Stimulated activated naive CD8-positive, alpha-beta T cell treated with anti-CD3 and anti-CD28 coated beads, Interleukin-15, Interleukin-2, amounts not matched to agents 100 ng/mL and 50 ng/mL, for 24 hours (primary cell): ENCODE results near the gene NFIB.

Experiments used
- H3K27ac Mint-ChIP-seq: one replicate; pipeline ENCODE4 v1.8.0; 2021; ENCODE audit warnings: mild to moderate bottlenecking, mixed read lengths
- H3K27me3 Mint-ChIP-seq: one replicate; pipeline ENCODE4 v1.8.0; 2021; ENCODE audit warnings: mixed read lengths
- H3K36me3 Mint-ChIP-seq: one replicate; pipeline ENCODE4 v1.8.0; 2021; ENCODE audit warnings: low read depth, mixed read lengths
- H3K4me1 Mint-ChIP-seq: one replicate; pipeline ENCODE4 v1.8.0; 2021; ENCODE audit warnings: low read depth, mixed read lengths
- H3K4me3 Mint-ChIP-seq: one replicate; pipeline ENCODE4 v1.8.0; 2021; ENCODE audit warnings: mild to moderate bottlenecking, mixed read lengths
- H3K9me3 Mint-ChIP-seq: one replicate; pipeline ENCODE4 v1.8.0; 2021; ENCODE audit warnings: mixed read lengths

The NFIB gene

DNA sequence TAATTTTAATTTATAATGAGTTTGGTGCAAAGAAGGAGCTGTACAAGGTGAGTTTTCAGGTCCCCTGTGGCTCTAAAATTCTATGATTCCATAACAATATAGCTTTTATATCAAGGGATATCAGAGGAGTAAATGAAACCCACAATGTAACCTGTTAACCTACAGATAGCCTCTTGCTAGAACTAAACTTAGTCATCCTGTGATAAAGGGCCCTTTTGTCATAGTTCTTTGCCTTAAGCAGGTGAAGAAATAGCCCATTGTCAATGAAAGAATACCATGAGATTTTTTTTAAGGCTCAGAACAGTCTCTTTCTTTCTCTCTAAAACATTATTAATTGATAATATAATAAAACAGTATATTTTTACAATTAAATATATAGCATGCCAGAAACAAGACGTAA lies 127.8 kb downstream of the NFIB start:
- Mint-ChIP-seq H3K27ac (no peak overlapping the region), H3K36me3 (no peaks in the 10 kb centered on the region), H3K4me3 (no peak overlapping the region), H3K4me1 (no peaks in the 10 kb centered on the region), H3K27me3 (no peaks in the 10 kb centered on the region), H3K9me3 (no peaks in the 10 kb centered on the region)

DNA sequence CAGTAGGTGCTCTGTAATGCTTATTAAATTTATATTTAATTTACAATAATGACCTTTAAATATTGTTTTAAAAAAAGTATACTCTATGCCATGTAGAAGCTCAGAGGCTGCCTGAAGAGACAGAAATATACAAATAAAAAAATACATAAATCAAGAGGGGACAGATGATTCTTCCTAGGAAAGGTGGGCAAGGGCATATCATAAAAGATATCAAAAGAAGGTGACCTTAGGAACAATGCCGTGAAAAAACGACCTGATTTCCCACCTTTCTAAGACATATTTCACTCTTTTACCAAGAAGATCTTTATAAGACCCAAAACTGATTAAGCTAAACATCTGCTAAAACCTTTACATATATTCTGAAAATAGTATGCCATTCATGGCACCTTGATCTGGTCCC lies 128.9 kb downstream of the NFIB start:
- H3K4me1 Mint-ChIP-seq = no peaks in the 10 kb centered on the region
- no peaks in the 10 kb centered on the region for H3K27me3 Mint-ChIP-seq
- H3K4me3 Mint-ChIP-seq = no peak overlapping the region
- H3K9me3 Mint-ChIP-seq = no peaks in the 10 kb centered on the region
- no peak overlapping the region for H3K27ac Mint-ChIP-seq
- H3K36me3 Mint-ChIP-seq = no peaks in the 10 kb centered on the region

DNA sequence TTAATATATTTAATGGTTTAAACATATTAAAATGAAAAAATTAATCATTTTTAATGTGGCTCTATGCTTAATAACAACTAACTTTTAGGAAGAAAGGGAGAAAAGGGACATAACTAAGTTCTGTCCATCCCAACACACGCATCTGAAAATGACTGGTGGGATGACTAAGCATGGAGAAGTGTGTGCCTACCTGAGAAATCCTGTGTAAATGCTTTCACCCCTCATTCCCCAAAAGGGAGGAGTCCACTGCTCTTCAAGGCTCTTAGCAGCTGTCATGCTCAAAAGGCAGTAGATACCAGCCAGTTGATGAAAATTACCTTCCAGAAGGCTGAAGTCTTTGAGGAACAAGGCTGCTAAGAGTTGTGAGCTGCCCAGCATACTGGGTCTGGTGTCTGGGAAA lies 130.9 kb downstream of the NFIB start:
- Mint-ChIP-seq H3K9me3 (no peaks in the 10 kb centered on the region), H3K4me1 (no peaks in the 10 kb centered on the region), H3K36me3 (no peaks in the 10 kb centered on the region), H3K27me3 (no peaks in the 10 kb centered on the region), H3K27ac (no peak overlapping the region), H3K4me3 (no peak overlapping the region)

DNA sequence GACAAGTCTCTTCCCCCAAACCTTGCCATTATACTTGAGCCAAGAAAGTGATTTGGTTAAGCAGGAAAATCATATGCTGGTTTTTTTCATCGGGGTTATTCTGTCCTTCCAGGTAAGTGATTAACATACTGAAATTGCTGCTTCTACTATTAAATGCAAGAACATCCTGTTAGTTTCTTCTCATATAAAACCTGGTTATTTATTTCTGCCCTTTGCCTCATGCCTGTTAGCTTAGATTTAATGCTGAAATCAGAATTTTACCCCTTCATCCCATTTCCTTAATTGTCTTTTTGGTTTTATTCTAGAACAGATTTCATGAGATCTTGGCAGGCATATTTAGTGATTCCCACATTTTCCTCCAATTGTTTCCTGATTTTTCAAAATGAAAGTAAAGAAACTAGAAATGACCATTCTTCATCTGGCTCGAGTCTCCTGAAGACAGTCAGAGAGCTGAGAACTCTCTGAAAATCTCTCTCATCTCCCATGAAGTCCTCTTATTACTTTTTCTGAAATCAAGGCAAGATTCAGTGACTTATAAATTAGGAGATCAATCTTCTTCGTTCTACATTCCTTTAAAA lies 132.9 kb downstream of the NFIB start:
- Mint-ChIP-seq H3K36me3 (no peaks in the 10 kb centered on the region), H3K9me3 (no peaks in the 10 kb centered on the region), H3K27me3 (no peaks in the 10 kb centered on the region), H3K27ac (no peak overlapping the region), H3K4me3 (no peak overlapping the region), H3K4me1 (no peaks in the 10 kb centered on the region)

DNA sequence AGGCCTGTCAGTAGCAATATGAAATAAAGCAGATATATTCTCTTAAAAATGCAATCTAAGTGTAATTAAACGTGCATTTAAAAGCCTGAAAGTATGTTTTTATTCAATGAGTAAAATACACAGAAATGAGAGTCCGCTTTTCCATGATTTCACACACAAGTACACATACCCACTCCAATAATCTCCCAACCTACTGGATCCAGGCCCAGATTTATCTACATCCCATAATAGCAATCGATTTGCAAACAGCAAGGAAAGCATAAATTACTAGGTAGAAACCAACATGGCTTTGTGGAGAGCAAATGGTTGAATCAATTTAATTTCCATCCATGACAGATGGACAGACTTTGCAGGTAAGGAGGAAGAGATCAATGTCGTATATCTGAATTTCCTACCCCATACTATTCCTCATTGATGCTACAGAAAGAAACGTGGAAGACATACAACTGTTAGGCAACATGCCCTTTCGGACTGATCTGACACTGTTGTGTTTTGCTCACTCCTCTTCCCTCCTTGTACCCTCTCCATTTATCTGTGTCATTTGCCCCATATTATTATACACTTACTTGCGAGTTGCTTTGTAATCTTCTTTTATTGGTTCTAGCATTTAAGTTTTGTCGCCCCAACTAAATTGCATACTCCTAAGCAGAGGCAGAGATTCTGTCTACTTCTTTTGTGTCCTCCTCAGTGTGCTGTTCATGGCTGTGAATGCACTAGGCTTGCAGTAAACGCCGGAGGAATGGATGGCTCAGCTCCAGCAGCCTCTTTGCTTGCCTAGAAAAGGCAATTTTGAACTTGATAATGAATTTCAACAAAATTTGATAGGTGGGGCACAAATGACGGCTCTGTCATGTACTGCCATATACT lies 133.6 kb downstream of the NFIB start:
- no peak overlapping the region for H3K4me3 Mint-ChIP-seq
- no peaks in the 10 kb centered on the region for H3K36me3 Mint-ChIP-seq

DNA sequence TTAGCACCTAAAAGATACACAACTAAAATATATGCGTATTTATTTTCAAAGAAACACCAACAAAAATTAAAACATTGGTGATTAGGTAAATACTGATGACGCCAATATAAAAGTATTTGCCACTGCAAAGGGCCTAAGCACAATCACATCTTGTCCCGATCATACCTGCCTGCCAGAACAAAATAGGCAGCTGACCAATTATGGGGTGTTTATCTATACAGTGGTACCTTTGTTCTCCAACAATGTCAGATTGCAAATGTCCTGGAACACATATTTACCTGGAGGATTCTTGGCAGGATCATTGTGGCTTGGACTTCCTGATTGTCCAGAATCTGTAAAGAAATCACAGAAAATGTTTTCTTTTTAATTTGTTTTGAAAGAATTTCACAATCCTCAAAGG lies 134.5 kb downstream of the NFIB start:
- no peaks in the 10 kb centered on the region for H3K27me3 Mint-ChIP-seq
- no peaks in the 10 kb centered on the region for H3K4me1 Mint-ChIP-seq
- no peaks in the 10 kb centered on the region for H3K36me3 Mint-ChIP-seq
- no peaks in the 10 kb centered on the region for H3K9me3 Mint-ChIP-seq
- no peak overlapping the region for H3K4me3 Mint-ChIP-seq
- H3K27ac Mint-ChIP-seq = no peak overlapping the region

More for the DNA sequence above, 133.6 kb downstream of the NFIB start:
- H3K27ac Mint-ChIP-seq = no peak overlapping the region
- H3K27me3 Mint-ChIP-seq = no peaks in the 10 kb centered on the region
- H3K4me1 Mint-ChIP-seq = no peaks in the 10 kb centered on the region
- H3K9me3 Mint-ChIP-seq = no peaks in the 10 kb centered on the region

DNA sequence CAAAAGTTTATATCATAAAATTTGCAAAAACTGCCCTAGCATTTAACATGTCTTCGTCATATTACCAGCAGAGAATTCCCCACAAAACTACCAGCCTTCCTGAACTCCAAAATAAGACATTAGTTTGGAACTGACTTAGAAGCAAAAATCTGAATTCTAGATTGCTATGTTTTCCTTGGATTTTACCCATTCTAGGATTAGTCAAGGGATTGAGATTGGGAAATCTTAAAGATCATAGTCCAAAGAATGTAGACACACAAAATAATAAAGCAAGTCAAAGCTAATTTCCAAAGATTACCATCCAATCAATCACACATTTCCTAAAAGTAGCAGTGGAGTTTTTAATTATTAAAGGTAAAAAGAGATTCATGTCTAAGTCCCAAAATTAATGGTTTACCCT lies 138.2 kb downstream of the NFIB start:
- H3K36me3 Mint-ChIP-seq = no peaks in the 10 kb centered on the region
- no peak overlapping the region for H3K27ac Mint-ChIP-seq
- H3K4me1 Mint-ChIP-seq = no peaks in the 10 kb centered on the region
- no peaks in the 10 kb centered on the region for H3K9me3 Mint-ChIP-seq
- H3K4me3 Mint-ChIP-seq = no peak overlapping the region
- H3K27me3 Mint-ChIP-seq = no peaks in the 10 kb centered on the region

DNA sequence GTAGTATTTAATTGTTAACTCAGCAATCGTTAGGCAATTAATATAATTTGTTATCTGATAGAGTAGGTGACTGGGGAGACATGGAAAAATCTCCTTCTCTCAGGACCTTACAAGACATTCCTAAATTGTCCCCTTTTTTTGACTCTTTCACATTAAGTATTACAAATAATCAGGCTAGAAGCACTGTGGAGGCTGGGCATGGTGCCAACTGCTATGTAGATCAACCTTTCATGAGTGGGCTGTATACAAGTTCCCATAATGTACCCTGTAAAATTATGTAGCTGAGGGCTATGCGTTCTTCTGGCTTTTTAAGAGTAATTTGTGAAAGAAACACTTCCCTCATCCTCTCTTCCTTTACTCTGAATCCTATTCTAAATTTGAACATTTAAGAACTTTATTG lies 140.2 kb downstream of the NFIB start:
- no peaks in the 10 kb centered on the region for H3K9me3 Mint-ChIP-seq
- H3K4me3 Mint-ChIP-seq = no peak overlapping the region
- H3K36me3 Mint-ChIP-seq = no peaks in the 10 kb centered on the region
- H3K4me1 Mint-ChIP-seq = no peaks in the 10 kb centered on the region
- H3K27ac Mint-ChIP-seq = no peak overlapping the region
- no peaks in the 10 kb centered on the region for H3K27me3 Mint-ChIP-seq

DNA sequence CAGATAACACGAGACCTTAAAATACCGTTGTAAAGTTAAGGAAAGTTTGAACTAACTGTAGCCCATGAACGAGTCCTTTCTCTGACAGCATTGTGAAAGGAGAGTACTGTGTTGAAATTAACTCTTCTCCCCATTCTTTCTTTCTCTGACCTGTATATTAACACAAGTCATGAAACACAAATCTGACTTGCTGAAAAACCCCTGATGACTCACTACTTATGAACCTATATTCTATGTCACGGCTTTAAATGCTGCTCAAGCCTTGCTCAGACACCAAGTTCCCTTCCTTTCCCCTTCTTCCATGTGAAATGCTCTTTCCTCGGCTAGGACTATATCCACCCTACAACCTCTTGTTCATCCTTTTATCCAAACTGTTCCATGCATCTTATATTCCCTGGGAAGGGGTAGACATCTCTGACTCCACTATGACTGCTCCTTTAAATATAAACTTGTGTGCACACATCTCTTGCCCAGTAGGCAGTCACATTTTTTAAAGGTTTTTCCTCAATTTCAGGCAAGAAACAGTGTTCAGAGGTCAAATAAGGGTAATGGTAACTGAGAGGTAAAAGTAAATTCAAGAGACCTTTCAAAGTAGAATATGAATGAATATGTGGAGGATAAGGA lies 142.9 kb downstream of the NFIB start:
- no peaks in the 10 kb centered on the region for H3K27me3 Mint-ChIP-seq
- no peaks in the 10 kb centered on the region for H3K36me3 Mint-ChIP-seq
- no peaks in the 10 kb centered on the region for H3K4me1 Mint-ChIP-seq
- H3K4me3 Mint-ChIP-seq = no peak overlapping the region
- H3K27ac Mint-ChIP-seq = no peak overlapping the region
- no peaks in the 10 kb centered on the region for H3K9me3 Mint-ChIP-seq

DNA sequence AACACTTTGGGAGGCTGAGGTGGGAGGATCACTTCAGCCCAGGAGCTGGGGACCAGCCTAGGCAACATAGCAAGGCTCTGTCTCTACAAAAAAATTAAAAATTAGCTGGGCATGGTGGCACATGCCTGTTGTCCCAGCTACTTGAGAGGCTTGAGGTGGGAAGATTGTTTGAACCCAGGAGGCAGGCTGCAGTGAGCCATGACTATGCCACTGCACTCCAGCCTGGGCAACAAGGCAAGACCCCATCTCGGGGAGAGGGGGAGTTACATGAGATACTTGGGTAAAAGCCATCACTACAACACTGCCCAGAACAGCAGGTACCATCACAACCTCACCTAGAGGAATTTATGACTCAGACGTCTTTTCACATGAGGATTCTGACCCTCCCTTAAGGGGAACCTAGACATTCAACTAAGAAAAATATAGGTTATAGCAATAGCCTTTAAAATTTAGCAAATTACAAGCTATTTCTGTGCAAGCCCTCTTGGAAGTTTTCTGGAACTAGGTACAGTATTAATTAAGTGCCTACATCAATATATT lies 143.5 kb downstream of the NFIB start:
- no peaks in the 10 kb centered on the region for H3K27me3 Mint-ChIP-seq
- no peak overlapping the region for H3K4me3 Mint-ChIP-seq
- H3K27ac Mint-ChIP-seq = no peak overlapping the region
- H3K9me3 Mint-ChIP-seq = no peaks in the 10 kb centered on the region
- no peaks in the 10 kb centered on the region for H3K4me1 Mint-ChIP-seq
- H3K36me3 Mint-ChIP-seq = no peaks in the 10 kb centered on the region

DNA sequence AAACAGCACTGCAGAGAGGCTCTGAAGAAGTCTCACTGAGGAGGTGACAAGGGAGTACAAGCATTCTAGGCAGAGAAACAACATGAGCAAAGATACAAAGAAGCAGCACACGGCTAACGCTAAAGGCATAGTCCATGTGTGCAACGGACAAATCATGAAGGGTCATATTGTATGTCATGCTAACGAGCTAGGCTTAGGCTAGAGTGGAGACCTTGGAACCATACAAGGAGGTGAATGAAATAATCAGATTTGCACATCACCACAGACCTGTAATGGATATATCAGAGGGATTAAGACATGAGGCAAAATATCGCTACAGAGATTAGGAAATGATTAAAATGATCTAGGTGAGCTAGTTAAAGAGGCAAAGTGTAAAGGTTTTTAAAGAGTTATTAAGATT lies 145.6 kb downstream of the NFIB start:
- Mint-ChIP-seq H3K9me3 (no peaks in the 10 kb centered on the region), H3K4me3 (no peak overlapping the region), H3K27ac (no peak overlapping the region)

DNA sequence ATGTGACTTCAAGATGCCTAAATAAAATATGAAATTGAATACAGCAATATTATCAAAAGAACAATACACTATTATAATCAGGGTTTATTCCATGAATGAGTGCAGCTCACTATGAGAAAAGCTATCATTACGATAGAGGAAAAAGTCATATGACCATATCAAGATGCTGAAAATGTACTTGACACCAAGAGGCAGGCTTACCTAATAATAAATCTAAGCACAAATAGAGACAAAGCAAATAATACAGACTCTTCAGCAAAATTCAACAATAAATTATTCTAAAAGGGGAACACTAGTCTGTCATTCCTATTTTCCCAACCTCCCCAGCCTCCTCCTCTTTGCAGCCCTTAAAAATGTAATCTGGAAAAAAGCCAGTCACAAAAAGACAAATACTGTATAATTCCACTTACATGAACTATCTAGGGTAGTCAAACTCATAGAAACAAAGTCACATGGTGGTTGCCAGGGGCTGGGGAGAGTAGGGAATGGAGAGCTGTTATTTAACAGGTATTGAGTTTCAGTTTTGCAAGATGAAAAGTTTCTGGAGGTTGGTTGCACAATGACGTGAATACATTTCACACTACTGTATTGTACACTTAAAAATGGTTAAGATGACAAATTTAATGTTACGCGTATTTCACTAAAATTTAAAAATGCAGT lies 148.4 kb downstream of the NFIB start:
- no peaks in the 10 kb centered on the region for H3K9me3 Mint-ChIP-seq
- no peaks in the 10 kb centered on the region for H3K27me3 Mint-ChIP-seq
- H3K4me3 Mint-ChIP-seq = no peak overlapping the region
- H3K27ac Mint-ChIP-seq = no peak overlapping the region
- H3K36me3 Mint-ChIP-seq = no peaks in the 10 kb centered on the region
- no peaks in the 10 kb centered on the region for H3K4me1 Mint-ChIP-seq

More for the DNA sequence above, 145.6 kb downstream of the NFIB start:
- no peaks in the 10 kb centered on the region for H3K4me1 Mint-ChIP-seq
- H3K36me3 Mint-ChIP-seq = no peaks in the 10 kb centered on the region
- no peaks in the 10 kb centered on the region for H3K27me3 Mint-ChIP-seq

DNA sequence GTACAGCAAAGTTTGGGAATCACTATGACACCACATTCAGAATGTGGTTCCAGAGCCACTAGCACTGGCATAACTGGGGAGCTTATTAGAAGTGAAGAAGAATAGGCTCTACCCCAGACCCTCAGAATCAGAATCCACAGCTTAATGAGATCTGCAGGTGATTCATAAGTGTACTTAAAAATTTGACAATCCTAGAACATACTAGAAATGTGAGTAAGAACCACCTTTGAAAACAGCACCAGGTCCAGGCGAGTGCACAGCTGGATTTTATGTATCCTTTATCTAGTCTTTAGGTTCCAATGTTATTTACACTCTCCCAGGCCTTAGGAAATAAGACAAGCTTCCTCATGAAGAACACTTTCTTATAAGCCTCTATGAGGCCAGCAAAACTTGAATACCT lies 149.0 kb downstream of the NFIB start:
- no peaks in the 10 kb centered on the region for H3K9me3 Mint-ChIP-seq
- H3K27ac Mint-ChIP-seq = no peak overlapping the region
- no peaks in the 10 kb centered on the region for H3K27me3 Mint-ChIP-seq
- H3K4me1 Mint-ChIP-seq = no peaks in the 10 kb centered on the region
- H3K36me3 Mint-ChIP-seq = no peaks in the 10 kb centered on the region
- no peak overlapping the region for H3K4me3 Mint-ChIP-seq

DNA sequence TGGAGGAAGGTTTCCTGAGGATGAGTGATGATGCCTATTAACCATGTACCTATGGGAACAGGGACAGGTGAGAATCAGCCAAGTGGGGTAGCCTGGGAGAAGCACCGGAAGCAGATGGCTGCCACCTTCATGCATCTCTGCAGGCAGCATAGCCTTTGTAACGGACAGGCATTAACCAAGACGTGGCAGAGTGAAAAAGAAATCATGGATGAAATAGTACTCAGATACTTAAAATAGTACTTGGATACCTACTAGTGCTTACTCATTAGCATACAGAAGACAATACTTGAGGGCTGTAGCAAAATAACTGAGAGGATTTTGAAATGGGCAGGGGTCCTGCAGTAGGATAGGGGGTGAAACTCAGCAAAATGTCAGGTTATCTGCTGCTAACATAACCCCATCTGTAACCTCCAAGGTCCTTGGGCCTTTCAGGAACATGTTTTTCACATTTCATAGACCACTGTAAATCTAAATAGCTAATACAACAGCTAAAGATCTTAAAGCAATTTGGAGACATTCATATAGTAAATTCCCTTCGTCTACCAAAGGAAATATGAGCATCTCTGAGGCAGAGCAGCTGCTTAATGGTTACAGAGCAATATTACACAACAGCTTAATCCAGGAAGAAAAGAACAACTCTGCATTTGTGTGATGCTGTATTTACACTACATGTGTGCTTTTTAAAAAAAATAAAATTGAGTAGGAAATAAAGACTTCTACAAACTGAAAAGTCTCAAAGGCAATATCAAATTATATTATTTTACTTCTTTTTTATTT lies 154.3 kb downstream of the NFIB start:
- H3K27me3 Mint-ChIP-seq = peaks cover 4% of the 10 kb centered on the region
- H3K4me3 Mint-ChIP-seq = no peak overlapping the region
- H3K36me3 Mint-ChIP-seq = no peaks in the 10 kb centered on the region
- H3K4me1 Mint-ChIP-seq = no peaks in the 10 kb centered on the region
- H3K27ac Mint-ChIP-seq = no peak overlapping the region
- peaks cover 3% of the 10 kb centered on the region for H3K9me3 Mint-ChIP-seq
